Measurements from ENCODE around the gene COX6A2.

DNA sequence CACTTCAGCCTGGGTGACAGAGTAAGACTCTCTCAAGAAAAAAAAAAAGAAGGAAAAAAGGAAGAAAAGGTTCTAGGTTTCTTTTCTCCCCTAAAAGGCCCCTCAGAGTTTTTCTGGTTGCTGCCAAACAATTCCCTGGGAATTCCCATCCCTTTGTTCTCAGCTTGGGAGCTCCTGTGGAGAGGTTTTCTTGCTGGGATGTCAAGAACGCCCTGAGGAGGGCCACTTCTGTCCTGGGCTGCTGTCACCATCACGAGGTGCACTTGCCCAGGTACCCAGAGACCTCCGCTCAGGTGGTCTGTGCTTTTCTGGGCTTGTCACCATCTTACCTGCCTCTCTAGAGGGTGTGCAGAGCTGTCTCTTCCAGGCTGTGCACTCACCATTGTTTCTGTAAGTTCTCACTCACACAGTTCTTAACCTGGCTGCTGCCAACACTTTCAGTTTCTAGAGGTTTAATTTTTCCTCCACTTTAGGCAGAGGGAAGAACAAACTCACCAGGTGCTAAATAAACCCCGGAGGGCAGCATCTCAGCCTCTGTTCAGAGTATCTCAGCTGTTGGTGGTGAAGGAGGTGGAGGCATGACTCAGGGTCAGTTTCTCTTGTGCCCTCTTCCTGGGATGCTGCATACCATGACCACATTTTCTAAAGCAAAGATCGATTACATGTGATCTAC lies 2.4 kb upstream of the COX6A2 start:
- TF ChIP-seq, protein P1, sequence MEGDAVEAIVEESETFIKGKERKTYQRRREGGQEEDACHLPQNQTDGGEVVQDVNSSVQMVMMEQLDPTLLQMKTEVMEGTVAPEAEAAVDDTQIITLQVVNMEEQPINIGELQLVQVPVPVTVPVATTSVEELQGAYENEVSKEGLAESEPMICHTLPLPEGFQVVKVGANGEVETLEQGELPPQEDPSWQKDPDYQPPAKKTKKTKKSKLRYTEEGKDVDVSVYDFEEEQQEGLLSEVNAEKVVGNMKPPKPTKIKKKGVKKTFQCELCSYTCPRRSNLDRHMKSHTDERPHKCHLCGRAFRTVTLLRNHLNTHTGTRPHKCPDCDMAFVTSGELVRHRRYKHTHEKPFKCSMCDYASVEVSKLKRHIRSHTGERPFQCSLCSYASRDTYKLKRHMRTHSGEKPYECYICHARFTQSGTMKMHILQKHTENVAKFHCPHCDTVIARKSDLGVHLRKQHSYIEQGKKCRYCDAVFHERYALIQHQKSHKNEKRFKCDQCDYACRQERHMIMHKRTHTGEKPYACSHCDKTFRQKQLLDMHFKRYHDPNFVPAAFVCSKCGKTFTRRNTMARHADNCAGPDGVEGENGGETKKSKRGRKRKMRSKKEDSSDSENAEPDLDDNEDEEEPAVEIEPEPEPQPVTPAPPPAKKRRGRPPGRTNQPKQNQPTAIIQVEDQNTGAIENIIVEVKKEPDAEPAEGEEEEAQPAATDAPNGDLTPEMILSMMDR (conservative IDR thresholded peaks at IDR 0.05; ENCODE audit: low read length), result no peak
- TF ChIP-seq EZH2phosphoT487 (IDR thresholded peaks at IDR 0.05; ENCODE audit: borderline replicate concordance), result no peak
